Measurements from ENCODE around the gene NKX2-8.
"Not testable (repeated sequence)": the region's sequence is repeated elsewhere in the genome, so short reads cannot be mapped to it uniquely, and the experiment has no call there.

The NKX2-8 gene

DNA sequence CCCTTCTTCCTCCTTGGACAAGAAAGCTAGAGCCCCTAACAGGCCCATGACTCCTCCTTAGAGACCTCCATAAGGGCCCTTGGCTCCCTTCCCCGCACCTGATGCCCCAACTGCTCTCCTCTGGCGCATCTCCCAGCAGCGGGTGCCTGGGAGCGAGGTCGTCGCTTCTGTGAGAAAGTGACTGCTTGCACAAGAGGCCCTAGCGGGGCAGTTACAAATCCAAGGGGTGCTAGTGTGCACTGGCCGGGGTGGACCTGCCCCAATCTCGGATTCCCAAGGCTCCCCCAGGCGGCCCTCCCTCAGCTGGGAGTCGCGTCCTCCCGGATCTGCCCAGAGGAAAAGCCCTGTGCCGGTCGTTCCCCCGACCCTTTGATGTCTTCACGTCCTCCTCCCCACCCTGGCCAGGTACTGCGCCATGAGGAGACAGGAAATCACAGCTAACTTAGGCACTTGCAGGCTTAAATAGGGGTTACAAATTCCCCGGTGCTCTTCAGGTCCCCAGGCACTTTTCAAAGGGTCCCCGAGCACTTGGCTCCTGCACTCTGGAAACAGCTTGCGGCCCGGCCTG lies 2.8 kb downstream of the NKX2-8 start:
- DNase-seq = no peak

GRCh38 chr14:36579001-36579555 lies 3.3 kb downstream of the NKX2-8 start:
- no peak for DNase-seq

- DNase-seq = no peak
Observed at GRCh38 chr14:36570065-36570464, 12.3 kb downstream of the NKX2-8 start.

GRCh38 chr14:36556811-36557433 lies 25.5 kb downstream of the NKX2-8 start:
- peak; percentile 29 for DNase-seq

- DNase-seq = no peak
Observed at GRCh38 chr14:36555998-36556743, 26.2 kb downstream of the NKX2-8 start.

GRCh38 chr14:36553656-36554260 lies 28.7 kb downstream of the NKX2-8 start:
- peak; percentile 49 for DNase-seq

DNA sequence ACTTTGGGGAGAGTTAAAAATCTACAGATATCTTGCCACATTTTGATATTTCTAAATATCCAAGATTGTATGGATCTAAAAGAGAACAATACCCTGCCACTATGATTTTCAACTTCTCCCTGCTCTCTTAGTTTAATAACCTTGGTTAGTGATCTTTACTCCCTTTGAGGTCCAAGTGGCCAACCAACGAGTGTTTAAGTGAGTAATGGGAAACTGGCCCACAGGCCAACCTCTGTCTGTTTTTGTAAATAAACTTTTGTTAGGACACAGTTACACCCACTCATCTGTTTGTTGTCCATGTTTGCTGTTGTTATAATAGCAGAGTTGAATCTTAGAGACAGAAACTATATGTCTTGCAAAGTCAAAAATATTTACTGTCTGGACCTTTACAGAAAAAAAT lies 31.5 kb downstream of the NKX2-8 start:
- DNase-seq = no peak

DNA sequence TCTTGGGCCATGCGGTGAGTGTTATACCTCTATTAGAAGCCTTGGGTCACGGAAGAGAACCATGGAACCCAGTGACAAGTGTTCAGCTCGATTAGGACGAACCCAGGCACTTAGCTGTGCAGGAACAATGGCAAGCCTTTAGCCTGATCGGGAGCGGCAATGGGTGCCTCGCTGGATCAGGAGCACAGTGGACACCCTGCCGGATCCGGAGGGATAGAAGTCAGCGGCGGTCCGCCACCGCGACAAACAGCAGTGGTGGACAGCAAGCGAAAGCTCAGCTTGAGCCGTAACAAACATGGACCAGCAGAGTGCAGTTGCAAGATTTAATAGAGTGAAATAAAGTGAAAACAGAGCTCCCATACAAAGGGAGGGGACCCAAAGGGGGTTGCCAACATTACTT lies 38.1 kb downstream of the NKX2-8 start:
- not testable (repeated sequence) for DNase-seq

- no peak for DNase-seq
Observed at GRCh38 chr14:36538051-36538450, 44.4 kb downstream of the NKX2-8 start.

Data from COR-L47 (cell line).